CD14-positive monocyte (primary cell): ENCODE measurements around the gene SPG7. TPM values are rescaled to one million over a fixed set of nuclear protein-coding genes. Genes with fewer than 3 reads are reported as not detected.

ENCODE experiments used
- DNase-seq, 3 donors: peaks; one replicate each; pipeline ENCODE4 v3.0.0-alpha.2; 2011 to 2022
- H2AFZ ChIP-seq: 2 replicates; pipeline ENCODE4 v1.6.0; 2012; ENCODE audit warnings: mild to moderate bottlenecking, low read depth, low read length, inconsistent platforms; ENCODE audit not compliant: insufficient read depth, poor library complexity, severe bottlenecking
- H3K27ac ChIP-seq, 2 donors: 1 replicate in 1 of 2; 2 replicates in 1 of 2; pipeline ENCODE4 v1.5.1; 2012 to 2013; ENCODE audit warnings: low read length in 2 of 2, control low read depth in 1 of 2, inconsistent platforms in 1 of 2, low read depth in 1 of 2, mild to moderate bottlenecking in 1 of 2
- H3K27me3 ChIP-seq, 2 donors: one replicate each; pipeline versions ENCODE4 v1.6.0 to v1.6.1; 2011 to 2013; ENCODE audit warnings: low read length in 2 of 2; ENCODE audit not compliant: control insufficient read depth in 2 of 2, insufficient read depth in 2 of 2
- H3K36me3 ChIP-seq, 2 donors: replicated peaks in 1 of 2; 1 replicate in 1 of 2; 2 replicates in 1 of 2; pipeline versions ENCODE4 v1.5.1 to v1.6.1; 2012 to 2013; ENCODE audit warnings: low read length in 2 of 2, control low read depth in 1 of 2, inconsistent platforms in 1 of 2, mild to moderate bottlenecking in 1 of 2; ENCODE audit not compliant: insufficient read depth in 2 of 2, control insufficient read depth in 1 of 2
- H3K4me1 ChIP-seq, 2 donors: 1 replicate in 1 of 2; 2 replicates in 1 of 2; pipeline versions ENCODE4 v1.5.1 to v1.6.1; 2012 to 2013; ENCODE audit warnings: low read length in 2 of 2, control low read depth in 1 of 2, inconsistent platforms in 1 of 2, mild to moderate bottlenecking in 1 of 2, moderate library complexity in 1 of 2; ENCODE audit not compliant: insufficient read depth in 2 of 2, control insufficient read depth in 1 of 2
- H3K4me2 ChIP-seq: replicated peaks from 2 replicates; pipeline ENCODE3; 2012; ENCODE audit warnings: low read length, moderate library complexity, mild to moderate bottlenecking; ENCODE audit not compliant: poor library complexity, severe bottlenecking; ENCODE audit errors: extremely low read depth
- H3K4me3 ChIP-seq, 3 experiments: fragments of 200-600 bp in 1 of 3; sonication (generic) in 1 of 3; replicated peaks in 1 of 3; 1 replicate in 2 of 3; 2 replicates in 1 of 3; pipeline ENCODE4 v1.5.1; 2011 to 2013; ENCODE audit warnings: low read length in 3 of 3, mild to moderate bottlenecking in 3 of 3, control low read depth in 2 of 3, low read depth in 2 of 3, inconsistent platforms in 1 of 3, moderate library complexity in 1 of 3
- H3K79me2 ChIP-seq: 2 replicates; pipeline ENCODE4 v1.6.0; 2012; ENCODE audit warnings: mild to moderate bottlenecking, control low read depth, inconsistent platforms, low read length, moderate library complexity; ENCODE audit not compliant: insufficient read depth
- H3K9ac ChIP-seq: 2 replicates; pipeline ENCODE4 v1.6.0; 2017; ENCODE audit warnings: low read length, mild to moderate bottlenecking; ENCODE audit not compliant: insufficient read depth, poor library complexity, severe bottlenecking
- H3K9me3 ChIP-seq, 2 donors: replicated peaks in 1 of 2; 1 replicate in 1 of 2; 2 replicates in 1 of 2; pipeline versions ENCODE4 v1.5.1 to v1.6.1; 2012 to 2013; ENCODE audit warnings: low read length in 2 of 2, control low read depth in 1 of 2; ENCODE audit not compliant: control insufficient read depth in 1 of 2, insufficient read depth in 1 of 2
- H4K20me1 ChIP-seq: 2 replicates; pipeline ENCODE4 v1.6.0; 2012; ENCODE audit warnings: mild to moderate bottlenecking, low read length, control low read depth, moderate library complexity; ENCODE audit not compliant: insufficient read depth
- H3K27ac Mint-ChIP-seq, 7 donors: one replicate each; pipeline ENCODE4 v1.8.0; 2020; ENCODE audit warnings: mild to moderate bottlenecking in 7 of 7, mixed read lengths in 7 of 7, moderate library complexity in 6 of 7, inconsistent platforms in 2 of 7
- H3K27me3 Mint-ChIP-seq, 3 donors: one replicate each; pipeline ENCODE4 v1.8.0; 2021 to 2022; ENCODE audit warnings: low read depth in 3 of 3, mild to moderate bottlenecking in 3 of 3, mixed read lengths in 3 of 3, moderate library complexity in 3 of 3, inconsistent platforms in 1 of 3
- H3K36me3 Mint-ChIP-seq, 2 donors: one replicate each; pipeline ENCODE4 v1.8.0; 2020; ENCODE audit warnings: mixed read lengths in 2 of 2, inconsistent platforms in 1 of 2, mild to moderate bottlenecking in 1 of 2
- H3K4me1 Mint-ChIP-seq: one replicate; pipeline ENCODE4 v1.8.0; 2020; ENCODE audit warnings: mild to moderate bottlenecking, mixed read lengths
- H3K4me3 Mint-ChIP-seq, 2 donors: one replicate each; pipeline ENCODE4 v1.8.0; 2020; ENCODE audit warnings: mild to moderate bottlenecking in 2 of 2, mixed read lengths in 2 of 2, moderate library complexity in 1 of 2
- H3K9me3 Mint-ChIP-seq, 7 donors: one replicate each; pipeline ENCODE4 v1.8.0; 2020 to 2022; ENCODE audit warnings: mixed read lengths in 7 of 7, mild to moderate bottlenecking in 6 of 7, moderate library complexity in 6 of 7, inconsistent platforms in 2 of 7
- CTCF ChIP-seq: fragments of 200-600 bp; IDR thresholded peaks from one replicate; pipeline ENCODE4 v1.8.0; 2022; ENCODE audit warnings: antibody characterized with exemption, mild to moderate bottlenecking
- WGBS: methylation state at CpG from one replicate; pipeline ENCODE4 v1.1.5; 2013; ENCODE audit warnings: missing lambda C conversion rate; ENCODE audit not compliant: insufficient coverage; 5-methylcytosine and 5-hydroxymethylcytosine counted together
- intact Hi-C, 2 donors: fragments of 100-400 bp; cut with micrococcal nuclease; formaldehyde crosslinking; loops; one replicate each; pipeline versions ENCODE4 v1.15.0 to v1.15.1; 2023
- polyA plus RNA-seq, 3 donors: library from polyadenylated mRNA; depleted of rRNA in 1 of 3; unstranded in 2 of 3; stranded (reverse) in 1 of 3; fragments of 300-500 nt in 2 of 3; fragments of >200 nt in 1 of 3; fragmentation: Illumina TruSeq in 2 of 3; gene quantifications; 1 replicate in 2 of 3; 2 replicates in 1 of 3; pipeline ENCODE4 v1.2.3, GENCODE V29; 2012 to 2021

The SPG7 gene
- polyA plus RNA-seq, 3 donors: 30.3 to 120 (median 34.4) TPM

- peaks cover 61 to 87% of the 10 kb centered on the region in 2 donors for H3K36me3 Mint-ChIP-seq
- Histone ChIP-seq H3K9me3 (no peaks in the 10 kb centered on the region), H3K9ac (no peak overlapping the region), H3K4me1 (peaks cover 23 to 27% of the 10 kb centered on the region in 2 donors), H2AFZ (no peak overlapping the region), H3K27me3 (no peaks in the 10 kb centered on the region), H3K4me3 (no peak overlapping the region), H3K4me2 (no peak overlapping the region), H3K36me3 (peaks cover 59 to 85% of the 10 kb centered on the region in 2 donors), H3K79me2 (no peaks in the 10 kb centered on the region), H3K27ac (no peak overlapping the region), H4K20me1 (peaks cover 15% of the 10 kb centered on the region)
- WGBS: 97% methylated on average over 35 of the region's 37 CpGs
- no peak overlapping the region for H3K4me3 Mint-ChIP-seq
- intact Hi-C loops: no loop called here
- no peaks in the 10 kb centered on the region for H3K9me3 Mint-ChIP-seq
- no peak for DNase-seq
- no peak for TF ChIP-seq CTCF
- H3K27ac Mint-ChIP-seq: peak overlapping the region in 1 of 7 donors; percentile 15
- H3K4me1 Mint-ChIP-seq: peaks cover 23% of the 10 kb centered on the region
- peaks cover 0 to 1% (median 0%) of the 10 kb centered on the region in 3 donors for H3K27me3 Mint-ChIP-seq
These were observed 22.5 kb downstream of the SPG7 start for GRCh38 chr16:89530401-89531381.

- H3K36me3 Mint-ChIP-seq: peaks cover 56 to 85% of the 10 kb centered on the region in 2 donors
- peak overlapping the region in 3 of 7 donors; percentile 42 to 70 (median 51) for H3K27ac Mint-ChIP-seq
- Histone ChIP-seq H3K79me2 (no peaks in the 10 kb centered on the region), H4K20me1 (peaks cover 14% of the 10 kb centered on the region), H2AFZ (no peak overlapping the region), H3K4me1 (peaks cover 23 to 27% of the 10 kb centered on the region in 2 donors), H3K27me3 (no peaks in the 10 kb centered on the region), H3K9me3 (no peaks in the 10 kb centered on the region), H3K36me3 (peaks cover 54 to 80% of the 10 kb centered on the region in 2 donors), H3K9ac (no peak overlapping the region), H3K27ac (no peak overlapping the region), H3K4me2 (no peak overlapping the region), H3K4me3 (no peak overlapping the region)
- intact Hi-C loops: no loop called here
- no peak for TF ChIP-seq CTCF
- no peak for DNase-seq
- peaks cover 0 to 1% (median 0%) of the 10 kb centered on the region in 3 donors for H3K27me3 Mint-ChIP-seq
- no peaks in the 10 kb centered on the region for H3K9me3 Mint-ChIP-seq
- peaks cover 23% of the 10 kb centered on the region for H3K4me1 Mint-ChIP-seq
- H3K4me3 Mint-ChIP-seq: no peak overlapping the region
- WGBS: 96% methylated on average over 26 of the region's 31 CpGs
These were observed 23.8 kb downstream of the SPG7 start for GRCh38 chr16:89531821-89532526.
